ENCODE data around the gene PAXX.

PAXX gene

DNA sequence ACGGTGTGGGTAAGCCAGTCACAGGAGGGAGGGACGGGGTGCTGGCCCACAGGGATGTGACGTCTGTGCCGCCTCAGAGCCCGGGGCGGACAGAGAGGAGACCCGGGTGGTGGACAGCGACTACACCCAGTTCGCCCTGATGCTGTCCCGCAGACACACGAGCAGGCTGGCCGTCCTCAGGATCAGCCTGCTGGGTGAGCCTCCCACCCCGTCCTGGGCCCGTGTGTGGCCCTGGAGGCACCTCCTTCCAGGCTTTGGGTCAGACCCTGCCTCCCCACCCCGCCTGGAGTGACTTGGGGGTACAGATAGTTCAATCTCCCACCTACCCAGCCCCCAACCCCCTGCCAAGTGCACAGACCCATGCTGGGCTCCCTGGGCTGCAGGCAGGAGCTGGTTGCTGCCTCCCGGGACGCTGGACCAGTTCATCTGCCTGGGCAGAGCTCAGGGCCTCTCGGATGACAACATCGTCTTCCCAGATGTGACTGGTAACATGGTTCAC lies 38.4 kb upstream of the PAXX start:
- TF ChIP-seq, protein P1, sequence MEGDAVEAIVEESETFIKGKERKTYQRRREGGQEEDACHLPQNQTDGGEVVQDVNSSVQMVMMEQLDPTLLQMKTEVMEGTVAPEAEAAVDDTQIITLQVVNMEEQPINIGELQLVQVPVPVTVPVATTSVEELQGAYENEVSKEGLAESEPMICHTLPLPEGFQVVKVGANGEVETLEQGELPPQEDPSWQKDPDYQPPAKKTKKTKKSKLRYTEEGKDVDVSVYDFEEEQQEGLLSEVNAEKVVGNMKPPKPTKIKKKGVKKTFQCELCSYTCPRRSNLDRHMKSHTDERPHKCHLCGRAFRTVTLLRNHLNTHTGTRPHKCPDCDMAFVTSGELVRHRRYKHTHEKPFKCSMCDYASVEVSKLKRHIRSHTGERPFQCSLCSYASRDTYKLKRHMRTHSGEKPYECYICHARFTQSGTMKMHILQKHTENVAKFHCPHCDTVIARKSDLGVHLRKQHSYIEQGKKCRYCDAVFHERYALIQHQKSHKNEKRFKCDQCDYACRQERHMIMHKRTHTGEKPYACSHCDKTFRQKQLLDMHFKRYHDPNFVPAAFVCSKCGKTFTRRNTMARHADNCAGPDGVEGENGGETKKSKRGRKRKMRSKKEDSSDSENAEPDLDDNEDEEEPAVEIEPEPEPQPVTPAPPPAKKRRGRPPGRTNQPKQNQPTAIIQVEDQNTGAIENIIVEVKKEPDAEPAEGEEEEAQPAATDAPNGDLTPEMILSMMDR (conservative IDR thresholded peaks at IDR 0.05; ENCODE audit: control insufficient read depth, insufficient read depth, low read depth, low read length), result no peak
- no peak overlapping the region for H3K4me3 ChIP-seq (ENCODE audit: control insufficient read depth, low read depth, low read length)
- no peak for DNase-seq (ENCODE audit: low read depth)

GRCh38 chr9:136954270-136955083 lies 37.7 kb upstream of the PAXX start:
- no peak overlapping the region for H3K4me3 ChIP-seq (ENCODE audit: control insufficient read depth, low read depth, low read length)
- no peak for DNase-seq (ENCODE audit: low read depth)
- TF ChIP-seq, protein P1 (conservative IDR thresholded peaks at IDR 0.05; ENCODE audit: control insufficient read depth, insufficient read depth, low read depth, low read length), result no peak

DNA sequence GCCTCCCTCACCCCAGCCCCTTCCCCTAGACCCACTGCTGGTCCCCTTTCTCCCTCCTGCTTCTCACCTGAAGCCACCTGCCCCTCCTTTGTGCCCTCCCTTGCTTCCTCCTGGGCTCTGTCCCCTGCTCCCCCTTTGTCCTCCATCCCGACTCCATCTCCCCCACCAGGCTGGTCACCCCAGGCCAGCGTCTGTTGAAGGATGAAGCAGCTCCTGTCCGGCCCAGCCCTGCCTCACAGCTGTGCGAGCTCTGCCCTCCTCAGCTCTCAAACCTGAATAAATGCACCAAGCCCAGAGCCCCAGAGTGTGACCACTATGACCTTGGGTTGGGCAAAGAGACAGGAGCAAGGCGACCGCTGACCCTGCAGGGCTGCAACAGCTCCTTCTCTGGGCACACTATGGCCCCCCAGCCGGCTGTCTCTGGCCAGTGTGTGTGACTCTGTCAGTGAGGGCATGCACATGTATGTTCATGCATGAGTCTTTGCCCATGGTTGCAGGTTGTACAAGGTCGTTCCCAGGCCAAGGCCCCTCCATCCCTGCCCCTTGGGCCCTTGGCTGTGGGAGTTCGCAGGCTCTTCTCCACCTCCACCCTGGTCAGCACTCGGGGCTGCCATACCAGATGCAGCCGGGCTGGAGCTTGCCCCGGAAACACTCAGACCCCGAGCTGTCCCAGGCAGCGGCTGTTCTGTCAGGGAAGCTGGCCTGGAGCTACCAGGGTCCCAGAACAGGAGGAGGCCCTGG lies 36.9 kb upstream of the PAXX start:
- no peak for DNase-seq (ENCODE audit: low read depth)
- no peak overlapping the region for H3K4me3 ChIP-seq (ENCODE audit: control insufficient read depth, low read depth, low read length)
- TF ChIP-seq, protein P1 (conservative IDR thresholded peaks at IDR 0.05; ENCODE audit: control insufficient read depth, insufficient read depth, low read depth, low read length), result no peak

- no peak overlapping the region for H3K4me3 ChIP-seq (ENCODE audit: control insufficient read depth, low read depth, low read length)
- DNase-seq (ENCODE audit: low read depth), result no peak
- TF ChIP-seq, protein P1 (conservative IDR thresholded peaks at IDR 0.05; ENCODE audit: control insufficient read depth, insufficient read depth, low read depth, low read length), result no peak
Observed at GRCh38 chr9:136955943-136956335, 36.3 kb upstream of the PAXX start.

GRCh38 chr9:136956604-136957003 lies 35.6 kb upstream of the PAXX start:
- TF ChIP-seq, protein P1 (conservative IDR thresholded peaks at IDR 0.05; ENCODE audit: control insufficient read depth, insufficient read depth, low read depth, low read length), result no peak
- no peak overlapping the region for H3K4me3 ChIP-seq (ENCODE audit: control insufficient read depth, low read depth, low read length)
- no peak for DNase-seq (ENCODE audit: low read depth)

- TF ChIP-seq, protein P1 (conservative IDR thresholded peaks at IDR 0.05; ENCODE audit: control insufficient read depth, insufficient read depth, low read depth, low read length), result no peak
- no peak for DNase-seq (ENCODE audit: low read depth)
- H3K4me3 ChIP-seq (ENCODE audit: control insufficient read depth, low read depth, low read length), result no peak overlapping the region
Observed at GRCh38 chr9:136957461-136957860, 34.8 kb upstream of the PAXX start.
